Spleen (tissue), 7 donors: Measurements from ENCODE around the gene DOCK1.

Experiments
- POLR2A ChIP-seq, 3 donors: fragments of 450-650 bp; IDR thresholded peaks; one replicate each; pipeline ENCODE4 v1.5.1; 2017; ENCODE audit warnings: antibody characterized with exemption in 3 of 3, mild to moderate bottlenecking in 1 of 3
- TF ChIP-seq, protein P1 (sequence below), 11 experiments: fragments of 200-600 bp in 7 of 11; fragments of 450-650 bp in 4 of 11; sonication (generic) in 4 of 11; IDR thresholded peaks in 8 of 11; conservative IDR thresholded peaks in 3 of 11; 1 replicate in 7 of 11; 2 replicates in 4 of 11; pipeline versions ENCODE4 v1.4.0 to v1.8.0; 2016 to 2021; ENCODE audit warnings: antibody characterized with exemption in 11 of 11, inconsistent platforms in 4 of 11, mild to moderate bottlenecking in 1 of 11
- donor health status: DM: no; HTN: no; CAD: no; lungs with moderate emphysema.
- donor health status: DM: no; HTN: no; CAD: no.
- donor health status: DM: no; HTN: no; CAD: no.

- TF ChIP-seq, protein P1, sequence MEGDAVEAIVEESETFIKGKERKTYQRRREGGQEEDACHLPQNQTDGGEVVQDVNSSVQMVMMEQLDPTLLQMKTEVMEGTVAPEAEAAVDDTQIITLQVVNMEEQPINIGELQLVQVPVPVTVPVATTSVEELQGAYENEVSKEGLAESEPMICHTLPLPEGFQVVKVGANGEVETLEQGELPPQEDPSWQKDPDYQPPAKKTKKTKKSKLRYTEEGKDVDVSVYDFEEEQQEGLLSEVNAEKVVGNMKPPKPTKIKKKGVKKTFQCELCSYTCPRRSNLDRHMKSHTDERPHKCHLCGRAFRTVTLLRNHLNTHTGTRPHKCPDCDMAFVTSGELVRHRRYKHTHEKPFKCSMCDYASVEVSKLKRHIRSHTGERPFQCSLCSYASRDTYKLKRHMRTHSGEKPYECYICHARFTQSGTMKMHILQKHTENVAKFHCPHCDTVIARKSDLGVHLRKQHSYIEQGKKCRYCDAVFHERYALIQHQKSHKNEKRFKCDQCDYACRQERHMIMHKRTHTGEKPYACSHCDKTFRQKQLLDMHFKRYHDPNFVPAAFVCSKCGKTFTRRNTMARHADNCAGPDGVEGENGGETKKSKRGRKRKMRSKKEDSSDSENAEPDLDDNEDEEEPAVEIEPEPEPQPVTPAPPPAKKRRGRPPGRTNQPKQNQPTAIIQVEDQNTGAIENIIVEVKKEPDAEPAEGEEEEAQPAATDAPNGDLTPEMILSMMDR (IDR thresholded peaks at IDR 0.05 in 8 of 11, conservative IDR thresholded peaks at IDR 0.05 in 3 of 11), result no peak
- TF ChIP-seq POLR2A (IDR thresholded peaks at IDR 0.05), result no peak
Measured at GRCh38 chr10:127014671-127015070, 109.4 kb downstream of the DOCK1 start.
